ENCODE data around the gene FEZ2.

The FEZ2 gene

DNA sequence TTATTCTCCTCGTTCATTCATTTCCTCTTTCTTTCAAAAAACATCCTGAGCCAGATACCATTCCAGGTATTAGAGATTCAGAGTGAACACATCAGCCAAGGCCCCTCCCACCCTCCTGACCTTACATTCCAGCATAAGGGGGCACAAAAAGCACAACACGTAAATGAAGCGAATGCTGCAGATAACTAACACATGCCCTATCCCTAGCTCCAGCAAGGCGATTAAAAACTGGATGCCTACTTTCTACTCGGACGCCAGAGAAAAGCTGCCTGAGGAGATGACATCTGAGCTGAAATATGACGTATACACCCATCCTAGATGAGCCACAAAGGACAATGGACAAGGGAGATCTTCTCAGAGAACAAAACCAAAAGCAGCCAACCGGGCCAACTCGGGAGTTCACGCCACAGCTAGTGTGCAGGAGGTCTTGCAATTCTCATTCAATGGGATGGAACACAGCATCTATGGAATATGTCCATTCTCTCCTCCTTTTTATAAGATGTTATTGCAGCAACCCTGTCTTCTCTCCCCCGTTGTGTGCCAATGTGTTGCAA, 33.5 kb downstream of the FEZ2 start:
- DNase-seq = peak in 3 of 10 donors; percentile 36 to 77 (median 41)
- intact Hi-C loops (cut with DNase I) = loop anchor here (5.0 kb wide), 1 partner anchor 33 kb away; the partner anchor contains the start of gene FEZ2

DNA sequence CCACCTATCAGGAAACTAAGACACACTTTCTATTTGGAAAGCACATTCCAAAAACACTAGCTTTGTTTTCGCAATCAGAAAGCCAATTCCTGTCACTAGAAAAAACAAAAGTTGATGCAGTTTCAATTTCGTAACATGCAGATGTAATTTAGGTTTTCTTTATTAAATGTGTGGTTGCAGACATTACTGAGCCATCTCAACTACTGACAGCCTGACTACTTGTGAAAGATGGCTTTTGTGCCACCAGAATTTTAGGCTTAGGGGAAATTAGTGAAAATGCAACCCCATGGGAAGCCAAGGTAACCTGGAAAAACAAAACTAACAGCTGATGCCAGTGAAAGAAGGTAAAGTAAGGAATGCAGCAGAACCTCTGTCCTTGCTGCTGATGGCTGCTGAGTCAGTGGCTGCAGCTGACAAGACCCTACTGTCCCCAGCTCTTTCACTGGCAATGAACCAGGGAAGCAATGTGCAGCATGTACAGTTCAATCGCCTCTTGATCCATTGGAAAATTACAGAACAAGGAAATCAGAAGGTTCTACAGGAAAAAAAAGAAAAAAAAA, 34.9 kb downstream of the FEZ2 start:
- intact Hi-C loops (cut with DNase I) = loop anchor here (5.0 kb wide), 1 partner anchor 34 kb away; the partner anchor contains the start of gene FEZ2
- DNase-seq = peak in 4 of 10 donors; percentile 15 to 83 (median 42)

DNA sequence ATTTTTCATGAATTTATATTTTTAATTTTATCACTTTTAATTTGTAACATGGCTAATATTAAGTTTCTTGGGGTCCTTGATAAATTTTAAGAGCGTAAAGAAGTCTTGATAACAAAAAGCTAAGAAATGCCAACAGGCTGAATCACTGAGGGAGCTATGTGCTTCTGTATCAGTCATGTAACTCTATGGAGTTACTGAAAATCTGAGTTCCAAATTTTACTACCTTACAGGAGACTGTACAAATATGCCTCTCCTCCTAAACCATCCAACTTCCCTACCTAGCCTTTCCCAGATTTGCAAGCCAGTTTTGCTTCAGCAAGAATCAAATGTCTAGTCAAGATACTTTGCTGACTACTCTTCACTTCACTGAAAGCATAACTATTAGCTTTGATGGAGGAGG, 35.7 kb downstream of the FEZ2 start:
- intact Hi-C loops (cut with DNase I) = loop anchor here (5.0 kb wide), 1 partner anchor 35 kb away; the partner anchor contains the start of gene FEZ2
- DNase-seq = no peak

DNA sequence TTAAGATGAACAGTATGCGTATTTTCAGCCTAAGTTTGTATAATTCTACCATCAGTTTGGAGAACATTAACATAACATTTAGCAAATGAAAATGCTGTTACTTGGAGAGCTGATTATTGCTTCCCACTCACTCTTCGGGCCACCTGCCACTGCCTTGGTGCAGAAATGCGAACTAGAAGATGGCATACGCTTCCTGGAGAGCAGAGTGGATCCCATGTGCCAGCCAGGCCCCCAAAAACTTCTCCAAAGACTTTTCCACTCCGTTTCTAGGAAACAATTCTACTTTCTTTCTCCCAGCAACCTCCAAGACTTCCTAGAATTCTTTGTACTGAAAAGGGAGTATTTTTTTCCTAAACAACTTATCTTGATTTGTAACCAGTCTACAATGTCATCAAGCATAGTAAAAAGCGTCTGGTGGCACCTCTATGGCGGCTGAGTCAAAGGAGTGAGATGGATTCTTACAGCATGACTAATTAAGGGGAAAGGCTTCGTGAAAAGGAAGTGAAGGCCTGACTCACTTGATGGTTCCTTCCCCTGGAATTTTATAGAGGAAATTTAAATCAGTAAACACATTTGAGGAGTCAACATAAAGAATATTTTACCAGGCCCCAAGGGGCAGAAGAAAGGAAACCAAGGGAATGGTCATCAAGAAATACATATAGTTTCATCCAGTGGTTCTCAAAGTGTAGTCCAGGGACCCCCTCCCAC, 36.6 kb downstream of the FEZ2 start:
- peak in 3 of 10 donors; percentile 28 to 82 (median 29) for DNase-seq
- intact Hi-C loops (cut with DNase I) = loop anchor here (5.0 kb wide), 1 partner anchor 36 kb away; the partner anchor contains the start of gene FEZ2

DNA sequence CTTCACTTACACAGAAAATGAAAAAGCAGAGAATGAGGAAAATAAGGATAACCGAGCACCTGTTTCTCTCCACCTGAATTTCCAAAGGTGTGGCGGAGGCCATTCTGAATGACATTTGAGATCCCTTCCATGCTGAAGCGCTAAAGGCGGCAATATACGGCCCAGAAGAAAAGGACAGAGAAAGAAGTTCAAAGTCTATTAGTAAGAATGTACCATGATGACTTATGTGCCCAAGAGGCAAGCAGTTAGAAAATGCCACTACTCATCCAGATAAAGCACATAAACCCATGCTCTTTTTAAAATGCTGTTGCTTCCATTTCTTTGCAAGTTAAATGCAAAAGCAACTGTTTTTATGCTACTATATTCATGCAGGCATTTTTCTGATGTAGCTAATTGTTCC, 37.2 kb downstream of the FEZ2 start:
- no peak for DNase-seq
- intact Hi-C loops (cut with DNase I) = loop anchor here (5.0 kb wide), 1 partner anchor 37 kb away; the partner anchor contains the start of gene FEZ2

DNA sequence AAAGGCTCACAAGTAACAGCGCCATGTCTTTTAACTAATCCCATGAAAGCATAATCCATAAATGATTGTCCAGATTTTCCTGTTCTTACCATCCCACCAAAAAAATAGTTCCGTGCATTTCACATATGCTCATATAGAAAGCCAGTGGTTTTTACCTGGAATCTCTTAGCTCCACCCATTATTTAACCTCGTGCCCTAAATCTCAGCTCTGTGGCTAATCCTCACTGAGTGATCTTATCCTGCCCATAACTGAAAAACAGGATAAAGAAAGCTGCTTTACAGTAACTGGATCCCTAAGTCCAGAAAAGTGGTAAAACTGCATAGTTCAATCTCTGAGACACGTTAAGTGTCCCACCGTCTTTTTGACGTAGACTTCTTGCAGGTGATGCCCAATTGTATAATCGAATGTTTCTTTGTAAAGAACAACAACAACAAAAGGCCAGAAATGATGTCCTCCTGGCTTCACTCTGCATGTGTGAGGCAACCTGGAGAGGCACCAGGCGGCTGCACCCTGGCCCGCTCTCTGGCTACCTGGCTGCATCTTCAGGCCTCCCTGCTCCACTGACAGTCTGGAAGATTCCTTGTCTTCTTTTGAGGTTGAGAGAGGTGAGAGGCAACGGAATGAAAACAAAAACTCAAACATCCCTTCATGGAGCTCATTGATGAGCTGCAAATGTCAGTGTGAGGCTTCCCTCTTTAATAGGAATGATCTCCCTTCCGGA, 38.6 kb downstream of the FEZ2 start:
- DNase-seq = no peak
- intact Hi-C loops (cut with DNase I) = no loop called here

DNA sequence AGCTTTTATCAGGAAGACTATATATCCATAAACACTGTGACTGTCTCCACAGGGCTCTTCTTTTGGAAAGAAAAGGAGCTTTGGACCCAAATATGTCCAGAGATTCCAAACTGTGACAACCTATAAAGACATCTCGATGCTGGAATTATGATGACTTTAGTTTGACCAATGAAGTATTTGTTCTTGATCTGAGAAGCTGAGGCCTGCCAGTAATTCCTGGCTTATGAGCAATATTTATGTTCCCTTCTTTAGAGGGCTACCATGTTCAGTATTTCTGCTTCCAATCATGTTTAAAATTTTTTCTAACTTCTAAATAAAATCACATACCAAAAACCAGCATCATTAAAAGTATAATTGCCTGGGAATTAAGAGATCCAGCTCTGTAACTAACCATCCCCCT, 41.1 kb downstream of the FEZ2 start:
- no peak for DNase-seq
- intact Hi-C loops (cut with DNase I) = no loop called here

DNA sequence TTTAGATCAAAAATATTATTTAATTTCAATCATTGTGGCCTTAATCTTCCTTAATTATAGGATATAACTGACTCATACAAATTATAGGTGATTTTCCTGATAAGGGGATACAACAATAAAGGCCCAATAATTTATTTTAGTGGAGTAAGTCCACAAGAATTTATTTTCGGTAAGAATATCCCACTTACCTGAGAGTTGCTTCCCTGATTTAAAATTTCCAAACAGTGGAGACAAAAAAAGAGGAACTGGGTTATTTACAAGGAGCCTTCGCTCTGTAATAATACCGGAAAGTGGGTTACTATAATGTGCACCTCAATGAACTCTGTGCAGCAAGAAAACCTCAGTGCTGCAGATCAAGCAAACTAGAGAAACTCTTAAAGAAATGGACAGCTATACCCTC, 42.2 kb downstream of the FEZ2 start:
- intact Hi-C loops (cut with DNase I) = no loop called here
- no peak for DNase-seq

DNA sequence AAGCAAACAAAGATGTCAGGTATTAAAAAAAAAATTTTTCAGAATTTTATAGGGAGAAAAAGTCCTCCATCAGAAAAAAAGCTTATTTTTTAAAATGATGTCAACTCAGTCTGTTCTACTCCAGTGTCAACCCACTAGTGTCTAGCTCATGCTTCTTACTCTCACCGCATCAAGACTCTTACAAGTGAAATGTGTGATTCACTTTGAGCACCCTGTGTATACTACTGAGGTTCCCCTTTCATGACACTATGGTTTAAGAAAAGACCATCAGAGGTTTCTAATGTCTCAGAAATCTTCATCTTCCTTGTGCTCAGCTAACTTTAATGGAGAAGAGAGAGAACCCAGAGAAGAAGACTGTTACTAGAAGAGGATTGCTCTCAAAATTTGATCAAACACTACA, 43.4 kb downstream of the FEZ2 start:
- no peak for DNase-seq
- intact Hi-C loops (cut with DNase I) = no loop called here

DNA sequence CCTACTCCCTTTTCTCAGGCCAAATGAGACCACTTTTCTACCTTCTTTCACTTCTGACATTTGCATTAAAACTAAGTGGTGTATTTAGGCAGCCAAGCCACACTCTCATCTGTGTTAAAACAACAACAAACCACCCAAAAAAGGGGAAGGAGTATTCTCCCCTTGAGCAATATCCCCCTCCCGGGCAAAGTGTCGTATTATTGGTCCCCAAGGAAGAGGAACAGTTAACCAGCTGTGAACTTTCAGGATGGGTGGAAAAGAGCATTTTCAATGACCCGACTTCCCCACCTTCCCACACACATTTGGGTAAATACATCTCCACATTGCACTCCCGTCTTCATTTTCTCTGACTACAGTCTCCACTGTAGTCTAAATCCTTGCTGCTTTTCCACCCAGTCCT, 44.3 kb downstream of the FEZ2 start:
- intact Hi-C loops (cut with DNase I) = no loop called here
- DNase-seq = no peak

DNA sequence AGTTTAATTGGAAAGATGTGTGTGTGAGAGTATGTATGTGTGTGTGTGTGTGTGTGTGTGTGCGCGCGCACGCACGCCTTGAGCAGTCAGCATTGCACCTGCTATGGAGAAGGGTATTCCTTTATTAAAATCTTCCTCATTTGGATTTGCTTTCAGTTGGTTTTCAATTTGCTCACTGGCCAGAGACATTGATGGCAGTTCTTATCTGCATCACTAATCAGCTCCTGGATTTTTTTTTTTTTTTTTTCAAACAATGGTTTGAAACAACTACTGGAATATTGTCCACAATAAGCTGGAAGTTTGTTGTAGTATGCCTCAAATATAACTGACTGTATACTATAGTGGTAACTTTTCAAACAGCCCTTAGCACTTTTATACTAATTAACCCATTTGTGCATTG, 48.0 kb downstream of the FEZ2 start:
- intact Hi-C loops (cut with DNase I) = no loop called here

DNA sequence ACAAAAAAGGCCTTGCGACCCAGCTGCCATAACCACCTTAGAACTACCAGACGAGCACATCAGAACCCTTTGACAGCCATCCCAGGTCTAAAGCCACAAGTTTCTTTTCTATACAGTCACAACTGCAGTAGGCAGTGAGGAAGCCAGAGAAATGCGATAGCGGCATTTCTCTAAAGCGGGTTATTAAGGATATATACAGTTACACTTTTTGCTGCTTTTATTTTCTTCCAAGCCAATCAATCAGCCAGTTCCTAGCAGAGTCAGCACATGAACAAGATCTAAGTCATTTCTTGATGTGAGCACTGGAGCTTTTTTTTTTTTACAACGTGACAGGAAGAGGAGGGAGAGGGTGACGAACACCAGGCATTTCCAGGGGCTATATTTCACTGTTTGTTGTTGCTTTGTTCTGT, 48.8 kb downstream of the FEZ2 start:
- intact Hi-C loops (cut with DNase I) = no loop called here

More for the DNA sequence above, 48.0 kb downstream of the FEZ2 start:
- no peak for DNase-seq

DNA sequence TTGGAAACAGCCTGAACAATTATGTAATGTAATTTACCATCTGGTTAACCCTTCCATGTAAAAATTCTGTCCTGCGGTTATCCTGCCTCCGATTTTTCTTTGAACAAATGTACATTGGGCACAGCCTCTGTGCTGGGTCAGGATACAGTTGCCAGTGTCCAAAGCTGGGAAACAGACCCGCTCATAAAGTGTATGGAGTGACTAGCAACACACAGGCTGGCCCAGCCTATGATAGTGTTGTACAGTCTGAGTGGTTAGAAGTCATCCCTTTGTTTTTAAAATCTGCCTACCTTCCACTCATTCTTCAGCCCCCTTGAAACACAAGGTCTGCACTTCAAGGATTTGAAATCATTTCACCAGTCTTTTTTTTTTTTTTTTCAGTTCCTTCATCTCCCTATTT, 50.1 kb downstream of the FEZ2 start:
- DNase-seq = no peak
- intact Hi-C loops (cut with DNase I) = no loop called here

More for the DNA sequence above, 48.8 kb downstream of the FEZ2 start:
- DNase-seq = no peak

DNA sequence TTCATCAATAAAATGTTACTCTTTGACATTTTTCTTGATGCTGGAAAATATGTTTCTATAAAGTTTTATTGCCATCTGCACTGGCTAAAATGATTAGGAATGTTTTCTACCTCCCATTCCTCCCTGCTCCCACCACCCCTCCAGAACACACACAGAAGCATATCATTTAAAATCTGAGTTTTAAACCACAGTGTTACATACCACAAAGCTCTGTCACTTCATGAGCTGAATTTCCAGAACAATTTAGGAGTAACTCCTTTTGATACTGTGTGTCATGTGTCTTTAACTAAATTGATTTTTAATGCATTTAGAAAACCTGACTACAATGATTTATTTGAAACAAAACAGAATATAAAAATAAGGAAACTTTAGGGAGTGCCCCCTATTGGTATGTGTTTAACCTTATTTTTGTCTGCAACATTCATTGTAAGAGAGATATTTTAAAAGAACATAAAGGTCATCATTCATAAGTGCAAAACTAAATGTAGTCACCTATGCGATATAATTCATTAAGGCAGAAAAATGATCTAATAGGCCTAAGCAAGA, 52.0 kb downstream of the FEZ2 start:
- no peak for DNase-seq
- intact Hi-C loops (cut with DNase I) = no loop called here

DNA sequence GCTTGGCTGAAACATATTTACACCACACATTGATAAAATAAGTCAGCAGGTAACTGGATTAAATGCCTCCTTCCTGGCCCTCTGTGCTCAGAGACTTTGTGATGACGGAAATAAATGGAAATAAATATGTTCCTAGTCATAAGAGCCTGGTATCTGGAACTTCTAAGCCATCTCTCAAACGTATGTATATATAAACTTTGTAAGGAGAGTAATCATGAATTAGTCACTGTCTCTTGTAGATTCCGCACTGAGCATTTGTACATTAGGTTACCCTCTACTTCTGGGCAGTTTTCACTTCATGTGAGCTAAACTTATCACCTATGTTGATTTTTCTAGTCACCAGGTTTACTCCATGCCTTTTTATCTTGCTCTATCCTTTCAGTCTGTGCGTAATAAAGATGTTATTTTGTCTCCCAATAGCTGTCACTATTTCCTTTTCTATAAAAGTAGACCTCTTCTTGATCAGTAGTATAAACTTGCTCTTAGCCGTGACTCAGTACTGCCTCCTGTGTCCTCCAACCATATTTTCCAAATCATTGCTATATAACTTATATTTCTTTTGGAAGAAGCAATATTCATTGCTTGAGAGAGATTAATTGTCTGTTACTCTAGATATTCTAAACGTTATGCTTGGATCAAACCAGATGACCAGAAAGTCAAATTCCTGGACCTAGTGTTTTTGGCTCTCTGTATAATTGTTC, 53.2 kb downstream of the FEZ2 start:
- DNase-seq = no peak
- intact Hi-C loops (cut with DNase I) = no loop called here

DNA sequence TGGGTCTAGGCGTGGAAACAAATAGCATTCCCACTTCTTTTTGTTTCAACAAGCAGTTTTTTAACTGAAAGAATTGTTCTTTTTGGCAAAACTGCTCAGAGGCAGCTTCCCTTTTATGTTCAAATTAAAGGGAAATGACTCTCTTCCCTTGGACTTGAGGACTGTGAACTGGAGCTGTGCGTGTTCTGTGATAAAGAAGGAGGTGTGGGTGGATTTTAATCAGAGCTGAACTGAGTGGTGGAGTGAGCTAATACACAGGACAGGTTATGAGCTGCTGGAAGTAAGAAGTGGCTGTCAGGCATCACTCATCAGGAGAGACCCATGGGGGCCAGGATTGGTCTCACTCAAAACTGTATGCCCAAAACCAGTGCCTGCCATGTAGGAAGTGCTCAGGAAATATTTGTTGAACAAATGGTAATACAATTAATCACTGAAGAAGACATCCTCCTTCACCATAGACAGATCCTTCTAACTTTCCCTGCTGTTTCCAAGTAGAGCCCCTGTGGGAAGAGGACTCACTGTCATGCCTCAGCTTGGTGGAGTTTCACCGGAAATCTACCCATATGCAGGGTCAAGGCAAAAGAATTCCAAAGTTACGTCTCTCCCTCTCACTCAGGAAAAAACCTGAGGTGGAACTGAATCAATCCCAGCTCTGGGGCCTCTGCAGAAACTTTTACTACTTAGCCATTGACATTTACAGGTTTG, 55.9 kb downstream of the FEZ2 start:
- DNase-seq = no peak
- intact Hi-C loops (cut with DNase I) = no loop called here

DNA sequence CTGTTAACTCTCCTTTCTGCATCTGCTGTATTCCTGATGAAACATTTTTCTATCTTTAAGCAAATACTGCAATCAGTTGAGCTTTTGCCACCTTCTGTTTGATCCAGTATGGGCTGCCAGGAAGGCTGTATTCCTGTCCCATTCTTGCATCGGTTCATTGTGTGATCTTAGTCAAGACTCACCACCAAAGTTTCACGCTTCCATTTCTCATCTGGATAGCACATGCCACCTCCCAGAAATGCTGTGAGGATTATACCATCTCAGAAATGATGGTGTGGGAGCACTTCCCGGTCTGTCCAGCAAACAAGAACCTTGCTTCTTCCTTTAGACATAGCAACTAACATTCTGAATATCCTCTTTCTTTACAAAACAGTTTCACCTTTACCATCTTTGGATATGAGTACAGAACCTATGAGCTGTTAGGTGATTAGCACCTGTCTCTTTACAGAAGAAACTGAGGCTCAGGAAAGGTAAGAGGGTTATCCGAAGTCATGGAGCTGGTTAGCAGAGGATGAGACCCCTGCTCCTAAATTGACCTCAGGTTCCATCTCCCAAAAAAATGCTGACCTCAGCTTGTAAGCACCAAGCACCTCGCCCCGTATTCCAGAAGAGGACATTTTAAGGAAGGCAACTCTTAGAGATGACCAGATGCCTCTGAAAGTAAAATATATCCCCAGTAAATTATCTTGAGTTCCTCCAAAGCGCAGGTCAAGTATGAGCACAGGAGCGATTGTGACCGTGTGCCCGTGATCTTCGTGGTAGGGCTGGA, 56.8 kb downstream of the FEZ2 start:
- DNase-seq = no peak

DNA sequence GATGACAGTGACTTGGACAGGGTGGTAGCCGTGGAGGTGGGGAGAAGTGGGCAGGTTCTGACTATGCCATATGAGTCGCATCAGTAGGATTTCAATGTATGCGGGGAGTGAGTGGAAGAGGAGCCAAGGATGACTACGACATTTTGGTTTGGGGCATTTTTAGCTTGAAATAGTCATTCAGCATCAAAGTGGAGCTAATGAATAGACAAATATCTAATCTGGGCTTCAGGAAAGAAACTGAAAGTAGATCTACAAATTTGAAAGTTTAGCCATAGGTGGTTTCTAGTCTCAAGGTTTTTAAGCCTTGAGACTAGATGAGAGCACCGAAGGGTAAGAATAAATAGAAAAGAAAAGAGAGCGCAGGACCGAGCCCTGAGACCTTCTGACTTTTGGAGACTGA, 58.3 kb downstream of the FEZ2 start:
- intact Hi-C loops (cut with DNase I) = no loop called here
- no peak for DNase-seq

More for the DNA sequence above, 56.8 kb downstream of the FEZ2 start:
- intact Hi-C loops (cut with DNase I) = no loop called here

DNA sequence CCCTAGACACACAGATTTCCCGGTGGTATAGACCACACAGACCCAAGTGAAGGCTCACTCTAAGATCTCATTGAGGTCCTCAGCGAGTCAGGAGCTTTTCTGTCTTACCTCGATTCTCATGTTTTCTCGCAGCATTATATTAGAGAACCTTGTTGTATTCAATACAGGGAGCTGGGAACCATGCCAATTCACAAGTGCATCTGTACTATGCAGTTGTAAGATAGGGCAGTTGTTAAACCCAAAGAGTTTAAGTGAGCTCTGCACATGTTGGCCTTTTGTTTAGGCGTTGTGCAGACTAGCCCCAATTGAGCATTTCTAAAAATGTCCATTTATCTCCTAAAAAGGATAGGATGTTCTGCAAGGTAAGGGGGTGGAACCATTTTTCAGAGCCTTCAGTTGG, 59.6 kb downstream of the FEZ2 start:
- DNase-seq = no peak
- intact Hi-C loops (cut with DNase I) = no loop called here

Data from posterior cingulate gyrus (tissue), 11 donors.